DMS53 treated with DMSO at 0.1 percent for 48 hours (cell line): ENCODE data around the gene CEBPA.
"Not testable (repeated sequence)": the region's sequence is repeated elsewhere in the genome, so short reads cannot be mapped to it uniquely, and the experiment has no call there.

Experiments used
- DNase-seq: peaks from one replicate; lab custom pipeline; 2025; ENCODE audit not compliant: unreplicated experiment; lab: John Stamatoyannopoulos, UW

Gene CEBPA

GRCh38 chr19:33301144-33301899 lies 1.0 kb downstream of the CEBPA start:
- DNase-seq = no peak

- DNase-seq = no peak
Observed at GRCh38 chr19:33300894-33301143, 1.5 kb downstream of the CEBPA start.

GRCh38 chr19:33300009-33300893 lies 2.1 kb downstream of the CEBPA start:
- DNase-seq = no peak

- no peak for DNase-seq
Observed at GRCh38 chr19:33299051-33299688, 3.2 kb downstream of the CEBPA start.

- DNase-seq = no peak
Observed at GRCh38 chr19:33298146-33298911, 4.0 kb downstream of the CEBPA start.

- no peak for DNase-seq
Observed at GRCh38 chr19:33297401-33298145, 4.8 kb downstream of the CEBPA start.

GRCh38 chr19:33296488-33296971 lies 5.8 kb downstream of the CEBPA start:
- DNase-seq = no peak

GRCh38 chr19:33295621-33296487 lies 6.5 kb downstream of the CEBPA start:
- DNase-seq = no peak

- not testable (repeated sequence) for DNase-seq
Observed at GRCh38 chr19:33295046-33295445, 7.3 kb downstream of the CEBPA start.

- no peak for DNase-seq
Observed at GRCh38 chr19:33294058-33294798, 8.1 kb downstream of the CEBPA start.

GRCh38 chr19:33293255-33294057 lies 8.9 kb downstream of the CEBPA start:
- peak; percentile 15 for DNase-seq

- no peak for DNase-seq
Observed at GRCh38 chr19:33292595-33293254, 9.6 kb downstream of the CEBPA start.

GRCh38 chr19:33291623-33292534 lies 10.5 kb downstream of the CEBPA start:
- DNase-seq = no peak

GRCh38 chr19:33290956-33291622 lies 11.2 kb downstream of the CEBPA start:
- no peak for DNase-seq

GRCh38 chr19:33290082-33290815 lies 12.1 kb downstream of the CEBPA start:
- no peak for DNase-seq
